MCF 10A (cell line): Measurements from ENCODE around the gene FOXO6. TPM values are rescaled to one million over a fixed set of nuclear protein-coding genes. Genes with fewer than 3 reads are reported as not detected.

Source experiments
- BruUV-seq: library from RNA; stranded (reverse); fragments of 400-500 nt; replicated peaks from 2 replicates; lab custom pipeline; 2021; lab: Mats Ljungman, UMichigan
- CTCF ChIA-PET: fragments of 300-600 bp; sonication (Branson Sonifier 250); formaldehyde crosslinking; extraction: SDS; loops from one replicate; lab custom pipeline; 2021; ENCODE audit warnings: antibody characterized with exemption, inconsistent platforms; lab: Yijun Ruan, JAX
- POLR2A ChIA-PET: fragments of 300-600, 350-650 bp; sonication (Branson Sonifier 250); formaldehyde crosslinking; extraction: SDS; loops from one replicate; lab custom pipeline; 2020; ENCODE audit warnings: antibody characterized with exemption, inconsistent platforms; lab: Yijun Ruan, JAX
- DNase-seq: peaks from one replicate; pipeline ENCODE4 v3.0.0-alpha.2; 2018; ENCODE audit not compliant: unreplicated experiment
- H3K27ac Mint-ChIP-seq: one replicate; pipeline ENCODE4 v1.8.0; 2022; ENCODE audit warnings: mild to moderate bottlenecking, low read depth, mixed read lengths; ENCODE audit not compliant: unreplicated experiment
- H3K27me3 Mint-ChIP-seq: one replicate; pipeline ENCODE4 v1.8.0; 2022; ENCODE audit warnings: mixed read lengths; ENCODE audit not compliant: insufficient read depth, unreplicated experiment
- H3K36me3 Mint-ChIP-seq: one replicate; pipeline ENCODE4 v1.8.0; 2022; ENCODE audit warnings: mild to moderate bottlenecking, moderate library complexity, mixed read lengths; ENCODE audit not compliant: insufficient read depth, unreplicated experiment
- H3K4me1 Mint-ChIP-seq: one replicate; pipeline ENCODE4 v1.8.0; 2022; ENCODE audit warnings: mixed read lengths; ENCODE audit not compliant: insufficient read depth, unreplicated experiment
- H3K4me3 Mint-ChIP-seq: one replicate; pipeline ENCODE4 v1.8.0; 2022; ENCODE audit warnings: mild to moderate bottlenecking, moderate library complexity, mixed read lengths; ENCODE audit not compliant: unreplicated experiment
- H3K9me3 Mint-ChIP-seq: one replicate; pipeline ENCODE4 v1.8.0; 2022; ENCODE audit warnings: mixed read lengths; ENCODE audit not compliant: unreplicated experiment
- CTCF ChIP-seq: fragments of 200-600 bp; IDR thresholded peaks from one replicate; pipeline ENCODE4 v1.8.0; 2022; ENCODE audit warnings: antibody characterized with exemption, mild to moderate bottlenecking; ENCODE audit not compliant: unreplicated experiment
- intact Hi-C: fragments of 100-400 bp; cut with micrococcal nuclease; formaldehyde crosslinking; loops from 2 replicates; pipeline ENCODE4 v1.14.1; 2022
- total RNA-seq: library from RNA; stranded (reverse); gene quantifications from 2 replicates; pipeline ENCODE4 v1.2.3, GENCODE V29; 2022

Gene FOXO6
- total RNA-seq, 1 experiment from 2014 or later = 0.28 TPM

- Mint-ChIP-seq H3K9me3 (no peaks in the 10 kb centered on the region), H3K27ac (no peak overlapping the region), H3K4me1 (peaks cover 26% of the 10 kb centered on the region), H3K4me3 (no peak overlapping the region), H3K36me3 (no peaks in the 10 kb centered on the region), H3K27me3 (no peaks in the 10 kb centered on the region)
- no peak for TF ChIP-seq CTCF
- DNase-seq = no peak
- intact Hi-C loops = loop anchor here (1.0 kb wide), 4 partner anchors 56 to 149 kb away; partner anchors contain the start of gene FOXO6
- POLR2A ChIA-PET = interaction anchor here (0.7 to 1.6 kb wide), 3 partner anchors 135 to 307 kb away, joined by 3 to 7 read pairs (median 3); no protein-coding TSS in a partner anchor
- CTCF ChIA-PET = interaction anchor here (0.6 to 7.4 kb wide), 42 partner anchors 12 to 881 kb away, joined by 3 to 149 read pairs (median 4); no protein-coding TSS in a partner anchor
- BruUV-seq = no TSS peak
Measured at GRCh38 chr1:41417746-41418145, 56.5 kb downstream of the FOXO6 start.

- ChIA-PET POLR2A (interaction anchor here (0.7 to 2.0 kb wide), 12 partner anchors 12 to 136 kb away, joined by 3 to 18 read pairs (median 3); partner anchors contain the start of gene EDN2), CTCF (interaction anchor here (0.5 to 7.4 kb wide), 19 partner anchors 8 to 382 kb away, joined by 3 to 149 read pairs (median 4); no protein-coding TSS in a partner anchor)
- intact Hi-C loops = loop anchor here (1.0 kb wide), 1 partner anchor 13 kb away; no protein-coding TSS in a partner anchor
- TF ChIP-seq CTCF = no peak
- no TSS peak for BruUV-seq
- Mint-ChIP-seq H3K36me3 (no peaks in the 10 kb centered on the region), H3K4me1 (peaks cover 21% of the 10 kb centered on the region), H3K9me3 (no peaks in the 10 kb centered on the region), H3K4me3 (peak overlapping the region; percentile 23), H3K27ac (peak overlapping the region; percentile 85), H3K27me3 (no peaks in the 10 kb centered on the region)
- DNase-seq = peak; percentile 92
Measured at GRCh38 chr1:41418857-41419583, 57.8 kb downstream of the FOXO6 start.

- no peak for DNase-seq
- peaks cover 21% of the 10 kb centered on the region for H3K4me1 Mint-ChIP-seq
Measured at GRCh38 chr1:41419584-41420295, 58.5 kb downstream of the FOXO6 start.

More at GRCh38 chr1:41419584-41420295, 58.5 kb downstream of the FOXO6 start:
- H3K36me3 Mint-ChIP-seq = no peaks in the 10 kb centered on the region
- peak overlapping the region; percentile 85 for H3K27ac Mint-ChIP-seq
- ChIA-PET POLR2A (interaction anchor here (0.7 to 2.0 kb wide), 7 partner anchors 13 to 125 kb away, joined by 3 to 18 read pairs (median 3); no protein-coding TSS in a partner anchor), CTCF (interaction anchor here (0.8 to 7.4 kb wide), 11 partner anchors 9 to 154 kb away, joined by 3 to 149 read pairs (median 4); no protein-coding TSS in a partner anchor)
- BruUV-seq = no TSS peak
- H3K4me3 Mint-ChIP-seq = no peak overlapping the region
- no peaks in the 10 kb centered on the region for H3K9me3 Mint-ChIP-seq
- no peak for TF ChIP-seq CTCF
- no peaks in the 10 kb centered on the region for H3K27me3 Mint-ChIP-seq
- intact Hi-C loops = loop anchor here (1.0 kb wide), 1 partner anchor 13 kb away; no protein-coding TSS in a partner anchor
